ENCODE data around the gene MTIF3. TPM values are rescaled to one million over a fixed set of nuclear protein-coding genes. Genes with fewer than 3 reads are reported as not detected.

Gene MTIF3
- total RNA-seq, 1 experiment from 2014 or later = 20.7 TPM

DNA sequence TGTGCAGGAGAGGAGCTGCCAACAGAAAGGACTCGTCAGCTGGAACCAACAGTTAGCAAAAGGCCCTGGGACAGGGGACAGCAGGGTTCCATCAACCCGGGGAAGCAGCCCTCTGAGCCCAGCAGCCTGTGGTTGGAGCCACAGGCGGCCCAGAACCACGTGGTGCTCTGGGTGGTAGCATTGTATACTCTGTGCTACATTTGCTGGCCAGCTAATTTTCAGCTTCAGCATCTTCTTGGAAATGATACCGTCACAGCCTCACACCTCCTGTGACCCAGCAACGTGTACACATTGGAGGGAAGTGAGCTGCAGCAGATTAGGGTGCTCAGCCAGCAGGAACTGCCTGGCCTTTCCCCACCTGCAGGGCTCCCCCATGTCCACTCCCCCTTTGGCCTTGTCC, 13.1 kb upstream of the MTIF3 start:
- H3K9me3 ChIP-seq (ENCODE audit: control insufficient read depth, insufficient read depth, low read depth, low read length) = no peaks in the 10 kb centered on the region
- H3K36me3 ChIP-seq (ENCODE audit: control insufficient read depth, insufficient read depth, low read length) = no peaks in the 10 kb centered on the region
- TF ChIP-seq, protein P1, sequence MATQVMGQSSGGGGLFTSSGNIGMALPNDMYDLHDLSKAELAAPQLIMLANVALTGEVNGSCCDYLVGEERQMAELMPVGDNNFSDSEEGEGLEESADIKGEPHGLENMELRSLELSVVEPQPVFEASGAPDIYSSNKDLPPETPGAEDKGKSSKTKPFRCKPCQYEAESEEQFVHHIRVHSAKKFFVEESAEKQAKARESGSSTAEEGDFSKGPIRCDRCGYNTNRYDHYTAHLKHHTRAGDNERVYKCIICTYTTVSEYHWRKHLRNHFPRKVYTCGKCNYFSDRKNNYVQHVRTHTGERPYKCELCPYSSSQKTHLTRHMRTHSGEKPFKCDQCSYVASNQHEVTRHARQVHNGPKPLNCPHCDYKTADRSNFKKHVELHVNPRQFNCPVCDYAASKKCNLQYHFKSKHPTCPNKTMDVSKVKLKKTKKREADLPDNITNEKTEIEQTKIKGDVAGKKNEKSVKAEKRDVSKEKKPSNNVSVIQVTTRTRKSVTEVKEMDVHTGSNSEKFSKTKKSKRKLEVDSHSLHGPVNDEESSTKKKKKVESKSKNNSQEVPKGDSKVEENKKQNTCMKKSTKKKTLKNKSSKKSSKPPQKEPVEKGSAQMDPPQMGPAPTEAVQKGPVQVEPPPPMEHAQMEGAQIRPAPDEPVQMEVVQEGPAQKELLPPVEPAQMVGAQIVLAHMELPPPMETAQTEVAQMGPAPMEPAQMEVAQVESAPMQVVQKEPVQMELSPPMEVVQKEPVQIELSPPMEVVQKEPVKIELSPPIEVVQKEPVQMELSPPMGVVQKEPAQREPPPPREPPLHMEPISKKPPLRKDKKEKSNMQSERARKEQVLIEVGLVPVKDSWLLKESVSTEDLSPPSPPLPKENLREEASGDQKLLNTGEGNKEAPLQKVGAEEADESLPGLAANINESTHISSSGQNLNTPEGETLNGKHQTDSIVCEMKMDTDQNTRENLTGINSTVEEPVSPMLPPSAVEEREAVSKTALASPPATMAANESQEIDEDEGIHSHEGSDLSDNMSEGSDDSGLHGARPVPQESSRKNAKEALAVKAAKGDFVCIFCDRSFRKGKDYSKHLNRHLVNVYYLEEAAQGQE (IDR thresholded peaks at IDR 0.05; ENCODE audit: insufficient read depth in 1 of 2, low read depth in 2 of 2, low read length in 1 of 2) = no peak
- TF ChIP-seq SIN3A (IDR thresholded peaks at IDR 0.05; ENCODE audit: borderline replicate concordance, insufficient read depth, low read depth, low read length) = no peak
- no peak for TF ChIP-seq POLR2AphosphoS5 (IDR thresholded peaks at IDR 0.05; ENCODE audit: low read depth, low read length)
- no peak for TF ChIP-seq TCF7L2 (IDR thresholded peaks at IDR 0.05; ENCODE audit: low read depth, low read length)
- TF ChIP-seq CTCF (IDR thresholded peaks at IDR 0.05) = no peak
- ATAC-seq = no peak
- H3K4me1 ChIP-seq (ENCODE audit: control insufficient read depth, insufficient read depth, low read length) = no peaks in the 10 kb centered on the region
- H3K27me3 ChIP-seq (ENCODE audit: control insufficient read depth, insufficient read depth, low read length) = no peaks in the 10 kb centered on the region
- no peak overlapping the region for H3K27ac ChIP-seq (ENCODE audit: low read length)
- in situ Hi-C loops (cut with HindIII; ENCODE audit: low pct_unique_long_range_greater_than_20kb, low sequenced_read_pairs) (no loop called here), intact Hi-C loops (cut with micrococcal nuclease; ENCODE audit: unreplicated experiment) (no loop called here)
- BruUV-seq (replicated peaks) = no TSS peak
- DNase-seq (ENCODE audit: low read depth, low spot score) = no peak
- ChIA-PET CTCF (no interaction called here), POLR2A (interaction anchor here (0.6 kb wide), 1 partner anchor 1207 kb away, joined by 3 read pairs; no protein-coding TSS in a partner anchor)
- H3K4me3 ChIP-seq (ENCODE audit: low read depth in 2 of 2, low read length in 2 of 2) = no peak overlapping the region

DNA sequence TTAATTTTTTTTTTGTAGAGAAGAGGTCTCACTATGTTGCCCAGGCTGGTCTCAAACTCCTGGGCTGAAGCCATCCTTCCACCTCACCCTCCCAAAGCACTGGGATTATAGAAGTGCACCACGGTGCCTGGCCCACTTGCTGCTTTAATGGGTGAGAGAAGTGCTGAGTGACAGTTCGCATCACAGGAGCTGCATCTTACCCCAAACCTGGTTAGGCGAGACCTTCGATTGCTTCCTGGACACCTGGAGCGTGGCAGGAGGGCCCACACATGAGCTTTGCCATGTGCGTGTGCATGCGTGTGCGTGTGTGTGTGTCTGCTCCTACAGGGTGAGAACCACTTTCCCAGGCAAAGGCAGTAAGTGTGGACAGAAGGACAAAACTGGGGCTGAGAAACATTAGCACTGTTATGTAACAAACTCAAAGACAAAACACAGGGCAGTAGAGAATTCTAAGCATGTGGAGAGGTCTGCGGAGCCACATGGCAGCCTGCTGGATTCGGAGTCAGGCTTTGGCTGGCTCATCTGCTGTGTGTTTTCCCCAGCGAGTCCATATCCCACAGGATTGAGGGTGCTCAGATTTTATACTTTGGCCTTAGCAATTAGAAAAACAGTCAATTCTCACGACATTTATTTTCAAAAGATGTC, 11.7 kb upstream of the MTIF3 start:
- Histone ChIP-seq H3K9me3 (ENCODE audit: control insufficient read depth, insufficient read depth, low read depth, low read length) (no peaks in the 10 kb centered on the region), H3K27me3 (ENCODE audit: control insufficient read depth, insufficient read depth, low read length) (no peaks in the 10 kb centered on the region), H3K4me1 (ENCODE audit: control insufficient read depth, insufficient read depth, low read length) (no peaks in the 10 kb centered on the region), H3K27ac (ENCODE audit: low read length) (no peak overlapping the region), H3K4me3 (ENCODE audit: low read depth in 2 of 2, low read length in 2 of 2) (no peak overlapping the region), H3K36me3 (ENCODE audit: control insufficient read depth, insufficient read depth, low read length) (no peaks in the 10 kb centered on the region)
- DNase-seq (ENCODE audit: low read depth, low spot score) = no peak
- intact Hi-C loops (cut with micrococcal nuclease; ENCODE audit: unreplicated experiment) = no loop called here
- TF ChIP-seq CTCF (IDR thresholded peaks at IDR 0.05) = no peak
- no peak for TF ChIP-seq POLR2AphosphoS5 (IDR thresholded peaks at IDR 0.05; ENCODE audit: low read depth, low read length)
- TF ChIP-seq TCF7L2 (IDR thresholded peaks at IDR 0.05; ENCODE audit: low read depth, low read length) = no peak
- no peak for TF ChIP-seq SIN3A (IDR thresholded peaks at IDR 0.05; ENCODE audit: borderline replicate concordance, insufficient read depth, low read depth, low read length)
- TF ChIP-seq, protein P1 (IDR thresholded peaks at IDR 0.05; ENCODE audit: insufficient read depth in 1 of 2, low read depth in 2 of 2, low read length in 1 of 2) = no peak
- no TSS peak for BruUV-seq (replicated peaks)
- in situ Hi-C loops (cut with HindIII; ENCODE audit: low pct_unique_long_range_greater_than_20kb, low sequenced_read_pairs) = no loop called here
- ChIA-PET CTCF (no interaction called here), POLR2A (no interaction called here)
- no peak for ATAC-seq

Data from Panc1 (cell line).